HG03521 (cell line): ENCODE results near the gene GSTT2B.
A peak's percentile ranks its signal among the peaks of the same experiment; 100 is the strongest.
"Not testable (repeated sequence)": the region's sequence is repeated elsewhere in the genome, so short reads cannot be mapped to it uniquely, and the experiment has no call there.

Experiments used
- ATAC-seq: cut with Tn5 transposase; IDR thresholded peaks from one replicate; pipeline ENCODE4 v1.9.1; 2021; ENCODE audit warnings: mild to moderate bottlenecking, moderate library complexity; ENCODE audit not compliant: unreplicated experiment

GSTT2B gene

DNA sequence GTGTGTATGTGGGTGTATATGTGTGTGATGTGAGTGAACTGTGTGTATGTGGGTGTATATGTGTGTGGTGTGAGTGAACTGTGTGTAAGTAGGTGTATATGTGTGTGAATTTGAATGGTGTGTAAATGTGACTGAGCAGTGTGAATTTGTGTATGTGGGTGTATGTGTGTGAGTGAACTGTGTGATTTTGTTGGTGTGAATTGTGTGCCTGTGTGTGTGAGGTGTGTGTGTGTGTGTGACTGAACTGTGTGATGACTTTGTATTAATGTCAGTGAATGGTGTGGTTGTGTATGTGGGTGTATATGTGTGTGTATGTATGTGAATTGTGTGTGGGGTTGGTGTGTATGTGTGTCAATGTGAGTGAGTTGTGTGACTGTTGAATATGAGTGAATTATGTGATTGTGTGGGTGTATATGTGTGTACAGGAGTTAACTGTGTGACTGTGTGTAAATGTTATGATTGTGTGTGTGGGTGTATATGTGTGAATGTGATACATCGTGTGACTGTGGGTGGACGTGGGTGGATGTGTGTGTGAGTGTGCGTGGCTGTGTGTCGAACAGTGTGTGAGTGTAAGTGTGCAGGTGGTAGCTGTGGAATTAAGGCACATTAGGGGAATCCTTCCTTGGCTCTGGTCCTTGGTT, 25.7 kb upstream of the GSTT2B start:
- not testable (repeated sequence) for ATAC-seq

- ATAC-seq, result not testable (repeated sequence)
These were observed 25.1 kb upstream of the GSTT2B start for GRCh38 chr22:23986089-23986488.

- ATAC-seq, result no peak
These were observed 23.4 kb upstream of the GSTT2B start for GRCh38 chr22:23984430-23984829.

DNA sequence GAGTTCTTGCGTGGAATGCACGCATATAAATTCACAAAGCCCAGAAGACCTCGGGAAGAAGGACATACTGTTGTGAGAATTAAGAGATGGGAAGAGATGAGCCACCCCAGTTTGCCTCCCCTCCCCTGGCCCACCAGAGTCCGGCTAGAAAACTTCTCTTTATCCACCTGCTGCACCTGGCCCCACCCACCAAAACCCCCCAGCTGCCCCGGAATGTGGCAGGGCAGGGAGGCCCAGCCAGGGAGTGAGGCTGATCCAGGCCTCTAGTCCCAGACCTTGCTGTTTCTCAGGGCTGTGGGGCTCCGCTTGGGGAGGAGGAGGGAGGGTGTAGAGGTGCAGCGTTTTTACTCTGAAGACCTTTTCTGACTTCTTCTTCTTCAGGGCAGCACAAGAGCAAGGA, 19.6 kb upstream of the GSTT2B start:
- ATAC-seq, result not testable (repeated sequence)

DNA sequence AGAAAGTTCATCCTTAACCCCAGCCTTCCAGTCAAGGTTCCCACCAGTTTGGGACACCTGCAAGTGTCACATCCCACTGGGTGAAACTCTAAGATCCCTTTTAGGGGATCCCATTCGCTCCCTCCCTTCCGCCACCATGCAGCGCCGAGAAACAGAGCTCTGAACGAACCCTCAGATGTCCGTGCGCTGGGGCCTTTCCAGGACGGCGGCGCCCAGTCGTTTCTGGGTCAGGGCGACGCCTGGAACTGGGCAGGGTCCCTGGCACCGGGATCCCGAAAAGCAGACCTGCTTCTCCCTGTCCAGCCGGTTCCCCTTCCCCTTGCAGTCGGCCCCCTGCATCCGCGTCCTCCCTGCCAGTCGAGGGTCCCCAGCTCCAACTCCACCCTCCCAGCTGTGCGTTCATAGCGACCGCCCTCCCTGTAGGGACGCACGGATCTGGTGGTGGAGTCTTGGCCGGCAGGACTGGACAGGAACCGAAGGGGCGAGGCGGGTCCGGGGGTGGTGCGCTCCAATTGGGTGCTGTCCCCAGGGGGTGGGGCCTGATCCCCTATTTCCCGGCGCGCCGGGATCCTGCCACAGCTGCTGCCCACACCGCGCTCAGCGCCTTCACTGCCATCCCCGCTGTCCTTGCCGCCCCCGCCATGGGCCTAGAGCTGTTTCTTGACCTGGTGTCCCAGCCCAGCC, 18.7 kb upstream of the GSTT2B start, which contains the start of gene GSTT2:
Gene GSTT2, plus strand, starts transcription at position 578 of the 684 bp plus-strand sequence.
- ATAC-seq, result not testable (repeated sequence)

GRCh38 chr22:23977304-23977703, 16.3 kb upstream of the GSTT2B start:
- not testable (repeated sequence) for ATAC-seq

DNA sequence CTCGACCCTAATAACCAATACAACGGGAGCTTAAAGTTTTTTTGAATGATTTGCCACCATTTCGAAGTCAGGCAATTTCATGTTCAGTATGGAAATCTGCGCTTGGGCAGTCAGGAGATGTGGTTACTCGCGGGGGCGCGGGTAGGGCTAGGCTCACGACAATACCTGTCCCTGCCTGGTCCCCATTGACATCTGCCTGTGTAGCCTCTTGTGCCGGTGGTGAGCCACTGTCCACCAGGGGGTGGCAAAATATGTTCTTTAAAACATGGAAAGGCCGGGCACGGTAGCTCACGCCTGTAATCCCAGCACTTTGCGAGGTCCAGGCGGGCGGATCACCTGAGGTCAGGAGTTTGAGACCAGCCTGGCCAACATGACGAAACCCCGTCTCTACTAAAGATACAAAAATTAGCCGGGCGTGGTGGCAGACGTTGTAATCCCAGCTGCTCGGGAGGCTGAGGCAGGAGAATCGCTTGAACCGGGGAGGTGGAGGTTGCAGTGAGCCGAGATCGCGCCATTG, 13.9 kb upstream of the GSTT2B start:
- peak; percentile 16 for ATAC-seq

GRCh38 chr22:23974345-23974744, 13.3 kb upstream of the GSTT2B start, which contains the start of gene DDT:
Gene DDT, minus strand, starts transcription at chr22:23974441. Its CDS starts 27 bp downstream, at chr22:23974414.
- ATAC-seq, result peak; percentile 90

- not testable (repeated sequence) for ATAC-seq
These were observed 10.9 kb upstream of the GSTT2B start for GRCh38 chr22:23971927-23972326.

DNA sequence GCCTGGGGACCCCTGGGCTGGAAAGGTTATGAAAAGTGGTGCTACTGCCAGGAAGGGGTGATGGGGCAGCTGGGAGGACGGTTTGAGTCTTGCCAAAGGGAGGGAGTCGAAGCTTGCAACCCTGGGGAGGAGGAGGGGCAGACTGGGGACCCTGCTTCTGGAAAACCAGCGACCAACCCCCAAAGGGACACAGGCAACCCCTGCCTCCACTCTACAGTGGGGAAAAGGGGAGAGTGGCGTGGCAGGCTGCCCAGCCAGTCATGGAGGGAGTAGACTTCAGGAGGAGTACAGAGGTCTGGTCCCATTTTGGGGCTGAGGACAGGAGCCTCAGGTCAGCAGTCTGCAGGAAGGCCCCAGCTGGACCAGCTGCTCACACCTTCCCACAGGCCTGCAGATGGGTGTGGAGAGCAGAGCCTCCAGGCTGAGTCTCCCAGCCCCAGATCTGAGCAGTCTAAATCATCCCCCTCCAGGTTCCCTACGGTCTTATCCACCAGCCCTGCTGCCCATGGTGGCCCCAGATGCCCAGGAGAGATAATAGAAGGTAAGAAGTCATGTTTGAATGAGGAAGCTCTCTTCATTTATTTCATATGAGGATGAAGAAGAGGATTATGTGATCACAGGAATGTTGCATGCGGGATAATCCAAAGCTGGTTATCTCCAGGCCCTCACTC, 10.0 kb upstream of the GSTT2B start:
- ATAC-seq, result no peak

DNA sequence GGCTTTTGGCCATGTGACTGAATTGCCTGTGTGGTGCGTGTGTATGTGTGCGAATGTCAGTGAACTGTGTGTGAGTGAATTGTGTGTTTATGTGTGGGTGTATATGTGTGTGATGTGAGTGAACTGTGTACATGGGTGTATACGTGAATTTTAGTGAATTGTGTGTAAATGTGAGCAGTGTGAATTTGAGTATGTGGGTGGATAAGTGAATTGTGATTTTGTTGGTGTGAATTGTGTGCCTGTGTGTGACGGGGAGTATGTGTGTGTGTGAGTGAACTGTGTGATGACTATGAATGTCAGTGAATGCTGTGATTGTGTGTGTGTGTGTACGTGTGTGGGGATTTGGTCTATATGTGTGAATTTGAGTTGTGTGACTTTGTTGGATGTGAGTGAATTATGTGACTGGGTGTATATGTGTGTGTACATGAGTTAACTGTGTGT, 9.2 kb upstream of the GSTT2B start:
- ATAC-seq, result no peak

- ATAC-seq, result no peak
These were observed 8.1 kb upstream of the GSTT2B start for GRCh38 chr22:23969071-23969470.

- peak; percentile 90 for ATAC-seq
These were observed 5.6 kb upstream of the GSTT2B start, which contains the start of gene DDTL for GRCh38 chr22:23966568-23966967. Gene DDTL, plus strand, starts transcription at chr22:23966888. Its CDS starts 27 bp downstream, at chr22:23966915.

DNA sequence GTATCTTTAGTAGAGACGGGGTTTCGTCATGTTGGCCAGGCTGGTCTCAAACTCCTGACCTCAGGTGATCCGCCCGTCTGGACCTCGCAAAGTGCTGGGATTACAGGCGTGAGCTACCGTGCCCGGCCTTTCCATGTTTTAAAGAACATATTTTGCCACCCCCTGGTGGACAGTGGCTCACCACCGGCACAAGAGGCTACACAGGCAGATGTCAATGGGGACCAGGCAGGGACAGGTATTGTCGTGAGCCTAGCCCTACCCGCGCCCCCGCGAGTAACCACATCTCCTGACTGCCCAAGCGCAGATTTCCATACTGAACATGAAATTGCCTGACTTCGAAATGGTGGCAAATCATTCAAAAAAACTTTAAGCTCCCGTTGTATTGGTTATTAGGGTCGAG, 5.1 kb upstream of the GSTT2B start:
- peak; percentile 30 for ATAC-seq

- not testable (repeated sequence) for ATAC-seq
These were observed 4.6 kb downstream of the GSTT2B start for GRCh38 chr22:23956301-23956900.

GRCh38 chr22:23955886-23956285, 5.1 kb downstream of the GSTT2B start:
- ATAC-seq, result not testable (repeated sequence)

DNA sequence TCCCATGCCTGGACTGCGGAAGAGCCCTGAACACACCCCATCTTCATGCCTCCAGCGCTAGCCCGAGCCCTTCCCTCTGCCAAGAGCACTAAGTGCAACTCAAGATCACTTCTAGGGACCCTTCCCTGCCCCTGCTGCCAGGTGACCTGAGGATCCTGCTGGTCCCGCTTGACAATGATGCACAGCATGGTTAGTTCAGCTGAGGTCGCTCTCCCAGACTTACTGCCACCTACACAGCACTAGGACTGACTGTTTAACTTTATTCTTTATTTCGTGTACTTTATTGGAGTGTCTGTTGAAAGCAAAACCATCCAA, 6.0 kb downstream of the GSTT2B start:
- ATAC-seq, result not testable (repeated sequence)

DNA sequence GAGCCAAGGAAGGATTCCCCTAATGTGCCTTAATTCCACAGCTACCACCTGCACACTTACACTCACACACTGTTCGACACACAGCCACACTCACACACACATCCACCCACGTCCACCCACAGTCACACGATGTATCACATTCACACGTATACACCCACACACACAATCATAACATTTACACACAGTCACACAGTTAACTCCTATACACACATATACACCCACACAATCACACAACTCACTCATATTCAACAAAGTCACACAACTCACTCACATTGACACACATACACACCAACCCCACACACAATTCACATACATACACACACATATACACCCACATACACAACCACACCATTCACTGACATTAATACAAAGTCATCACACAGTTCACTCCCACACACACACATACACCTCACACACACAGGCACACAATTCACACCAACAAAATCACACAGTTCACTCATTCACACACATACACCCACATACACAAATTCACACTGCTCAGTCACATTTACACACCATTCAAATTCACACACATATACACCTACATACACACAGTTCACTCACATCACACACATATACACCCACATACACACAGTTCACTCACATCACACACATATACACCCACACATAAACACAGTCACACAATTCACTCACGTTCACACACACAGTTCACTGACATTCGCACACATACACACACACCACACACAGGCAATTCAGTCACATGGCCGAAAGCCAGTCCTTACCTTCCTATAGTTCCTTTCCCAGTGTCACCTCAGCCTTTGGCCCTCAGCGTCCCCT, 6.6 kb downstream of the GSTT2B start:
- ATAC-seq, result not testable (repeated sequence)

GRCh38 chr22:23953485-23953884, 7.5 kb downstream of the GSTT2B start:
- ATAC-seq, result not testable (repeated sequence)

DNA sequence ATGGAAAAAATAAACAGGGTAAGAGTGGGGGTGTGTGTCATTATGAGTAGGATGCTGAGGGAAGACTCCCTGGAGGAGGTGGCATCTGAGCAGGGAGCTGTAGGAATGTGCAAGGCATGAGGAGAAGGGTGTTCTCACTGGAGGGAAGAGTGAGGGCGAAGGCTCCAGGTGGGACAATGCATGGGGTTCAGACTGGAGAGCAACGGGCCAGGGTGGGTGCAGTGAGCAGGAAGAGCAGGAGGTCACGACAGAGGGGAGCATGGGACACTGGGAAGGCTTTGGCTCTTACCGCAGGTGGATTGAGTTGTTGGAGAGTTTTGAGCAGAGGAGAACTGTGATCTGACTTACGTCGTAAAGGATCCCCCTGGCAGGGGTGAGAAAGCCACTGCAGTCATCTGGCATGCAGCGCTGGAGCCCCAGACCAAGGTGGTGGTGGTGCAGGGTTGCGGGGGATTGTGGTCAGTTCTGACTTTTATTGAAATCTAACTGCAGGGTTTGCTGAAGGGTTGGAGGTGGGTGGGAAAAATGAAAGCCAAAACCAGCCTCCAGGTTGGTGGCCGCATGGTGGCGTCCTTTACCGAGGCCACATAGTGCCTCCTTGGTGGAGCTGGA, 8.1 kb downstream of the GSTT2B start:
- not testable (repeated sequence) for ATAC-seq
